Left lung (tissue), 10 donors: ENCODE data around the gene TICAM1. TPM values are rescaled to one million over a fixed set of nuclear protein-coding genes. Genes with fewer than 3 reads are reported as not detected.
A peak's percentile ranks its signal among the peaks of the same experiment; 100 is the strongest.
"Not testable (repeated sequence)": the region's sequence is repeated elsewhere in the genome, so short reads cannot be mapped to it uniquely, and the experiment has no call there.

Source experiments
- ATAC-seq: fragments of 200-7000 bp; cut with Tn5 transposase; one replicate; pipeline ENCODE4 v1.9.1; 2020; ENCODE audit warnings: moderate library complexity
- DNase-seq, 4 donors: peaks; one replicate each; pipeline ENCODE4 v3.0.0-alpha.2; 2013 to 2020
- H3K27ac ChIP-seq, 2 donors: fragments of 200-600 bp; sonication (generic) in 1 of 2; one replicate each; pipeline versions ENCODE4 v1.5.0 to v1.8.0; 2020 to 2021
- H3K27me3 ChIP-seq, 2 donors: fragments of 200-600 bp; sonication (generic) in 1 of 2; one replicate each; pipeline versions ENCODE4 v1.5.0 to v1.8.0; 2020 to 2021
- H3K36me3 ChIP-seq, 2 donors: fragments of 200-600 bp; sonication (generic) in 1 of 2; one replicate each; pipeline versions ENCODE4 v1.5.0 to v1.8.0; 2020 to 2021
- H3K4me1 ChIP-seq, 2 donors: fragments of 200-600 bp; one replicate each; pipeline ENCODE4 v1.8.0; 2021
- H3K4me3 ChIP-seq, 2 donors: fragments of 200-600 bp; sonication (generic) in 1 of 2; one replicate each; pipeline versions ENCODE4 v1.5.0 to v1.8.0; 2020 to 2021; ENCODE audit warnings: mild to moderate bottlenecking in 1 of 2
- H3K9me3 ChIP-seq, 2 donors: fragments of 200-600 bp; sonication (generic) in 1 of 2; one replicate each; pipeline versions ENCODE4 v1.5.0 to v1.8.0; 2020 to 2021
- intact Hi-C, 2 donors: fragments of 100-400 bp; cut with DNase I; formaldehyde crosslinking; loops; one replicate each; pipeline versions ENCODE4 v1.11.2 to v1.14.2; 2022
- polyA plus RNA-seq, 6 donors: library from polyadenylated mRNA; unstranded; fragments of 120-200 nt; gene quantifications; one replicate each; pipeline ENCODE4 v1.2.1, GENCODE V29; 2013; ENCODE audit not compliant: insufficient read length in 6 of 6
- total RNA-seq, 2 donors: library from RNA; stranded (reverse); fragmentation: NEBNext Ultra II Directional; extraction: Animal tissue kit (Norgen Biotek cat#: 25700); gene quantifications; one replicate each; pipeline ENCODE4 v1.2.1, GENCODE V29; 2021
- TF ChIP-seq, protein P1 (sequence below), 2 donors: fragments of 200-600 bp; sonication (generic) in 1 of 2; IDR thresholded peaks; one replicate each; pipeline versions ENCODE4 v1.5.0 to v1.8.0; 2021; ENCODE audit warnings: antibody characterized with exemption in 2 of 2
- donor health status: DM: no; HTN: yes; CAD: no.
- donor health status: DM: no; HTN: no; CAD: no.

The TICAM1 gene
- total and polyA plus RNA-seq, 8 donors = 5.6 to 14.6 (median 7.3) TPM

DNA sequence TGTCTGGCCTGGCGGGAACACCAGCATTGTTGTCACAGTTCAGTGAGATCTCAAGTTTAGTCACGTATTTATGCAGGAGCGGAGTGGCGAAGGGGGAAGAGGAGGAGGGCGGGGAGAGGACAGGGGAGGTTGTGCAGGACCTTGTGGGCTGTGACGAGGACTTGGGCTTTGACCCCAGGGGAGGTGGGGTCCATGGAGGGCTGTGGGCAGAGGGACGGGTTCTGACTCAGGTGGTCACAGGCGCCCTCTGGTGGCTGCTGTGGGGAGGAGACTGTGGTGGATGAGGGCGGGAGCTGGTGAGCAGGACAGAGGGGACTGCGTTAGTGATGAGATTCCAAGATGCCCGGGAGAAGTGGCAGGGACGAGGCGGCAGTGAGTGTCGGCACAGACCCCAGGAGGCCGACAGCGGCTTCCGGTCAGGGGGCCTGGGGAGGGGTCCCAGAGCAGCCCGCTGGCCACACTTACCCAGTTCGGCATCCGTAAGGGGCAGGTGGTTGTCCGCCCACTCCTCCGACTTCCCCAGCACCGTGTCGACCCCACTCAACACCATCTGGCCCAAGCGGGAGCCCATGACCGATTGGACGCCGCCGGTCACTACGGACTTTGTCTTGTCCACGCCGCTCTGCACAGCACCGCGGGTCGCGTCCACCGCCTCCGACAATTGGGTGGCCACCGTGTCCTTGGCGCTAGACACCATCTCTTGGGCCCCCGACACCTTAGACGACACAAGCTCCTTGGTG, 20.2 kb upstream of the TICAM1 start:
- intact Hi-C loops = loop anchor here in 1 of 2 donors (5.0 kb wide), 1 partner anchor 39 kb away; no protein-coding TSS in a partner anchor
- TF ChIP-seq, protein P1, sequence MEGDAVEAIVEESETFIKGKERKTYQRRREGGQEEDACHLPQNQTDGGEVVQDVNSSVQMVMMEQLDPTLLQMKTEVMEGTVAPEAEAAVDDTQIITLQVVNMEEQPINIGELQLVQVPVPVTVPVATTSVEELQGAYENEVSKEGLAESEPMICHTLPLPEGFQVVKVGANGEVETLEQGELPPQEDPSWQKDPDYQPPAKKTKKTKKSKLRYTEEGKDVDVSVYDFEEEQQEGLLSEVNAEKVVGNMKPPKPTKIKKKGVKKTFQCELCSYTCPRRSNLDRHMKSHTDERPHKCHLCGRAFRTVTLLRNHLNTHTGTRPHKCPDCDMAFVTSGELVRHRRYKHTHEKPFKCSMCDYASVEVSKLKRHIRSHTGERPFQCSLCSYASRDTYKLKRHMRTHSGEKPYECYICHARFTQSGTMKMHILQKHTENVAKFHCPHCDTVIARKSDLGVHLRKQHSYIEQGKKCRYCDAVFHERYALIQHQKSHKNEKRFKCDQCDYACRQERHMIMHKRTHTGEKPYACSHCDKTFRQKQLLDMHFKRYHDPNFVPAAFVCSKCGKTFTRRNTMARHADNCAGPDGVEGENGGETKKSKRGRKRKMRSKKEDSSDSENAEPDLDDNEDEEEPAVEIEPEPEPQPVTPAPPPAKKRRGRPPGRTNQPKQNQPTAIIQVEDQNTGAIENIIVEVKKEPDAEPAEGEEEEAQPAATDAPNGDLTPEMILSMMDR (IDR thresholded peaks at IDR 0.05) = peak; percentile 53 to 82
- H3K36me3 ChIP-seq = peaks cover 0 to 100% of the 10 kb centered on the region in 2 donors
- no peaks in the 10 kb centered on the region for H3K9me3 ChIP-seq
- ATAC-seq (peak; percentile 90), DNase-seq (peak; percentile 31 to 90 (median 57))
- H3K27ac ChIP-seq = no peak overlapping the region
- H3K4me1 ChIP-seq = no peaks in the 10 kb centered on the region
- H3K27me3 ChIP-seq = no peaks in the 10 kb centered on the region
- no peak overlapping the region for H3K4me3 ChIP-seq

DNA sequence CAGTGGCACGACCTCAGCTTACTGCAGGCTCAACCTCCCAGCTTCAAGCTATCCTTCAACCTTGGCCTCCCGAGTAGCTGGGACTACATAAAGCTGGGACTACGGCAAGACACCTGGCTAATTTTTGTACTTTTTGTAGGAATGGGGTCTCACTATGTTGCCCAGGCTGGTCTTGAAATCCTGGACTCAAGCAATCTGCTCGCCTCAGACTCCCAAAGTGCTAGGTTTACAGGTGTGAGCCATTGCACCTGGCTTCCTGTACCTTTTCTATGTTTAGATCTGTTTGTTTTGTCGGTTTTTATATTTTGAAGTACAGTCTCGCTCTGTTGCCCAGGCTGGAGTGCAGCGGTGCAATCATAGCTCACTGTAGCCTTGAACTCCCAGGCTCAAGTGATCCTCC, 17.5 kb upstream of the TICAM1 start:
- H3K4me3 ChIP-seq = no peak overlapping the region
- ATAC-seq (no peak), DNase-seq (no peak)
- peaks cover 0 to 100% of the 10 kb centered on the region in 2 donors for H3K36me3 ChIP-seq
- intact Hi-C loops = no loop called here
- H3K27me3 ChIP-seq = no peaks in the 10 kb centered on the region
- no peaks in the 10 kb centered on the region for H3K9me3 ChIP-seq
- TF ChIP-seq, protein P1 (IDR thresholded peaks at IDR 0.05) = no peak
- no peaks in the 10 kb centered on the region for H3K4me1 ChIP-seq
- H3K27ac ChIP-seq = no peak overlapping the region

DNA sequence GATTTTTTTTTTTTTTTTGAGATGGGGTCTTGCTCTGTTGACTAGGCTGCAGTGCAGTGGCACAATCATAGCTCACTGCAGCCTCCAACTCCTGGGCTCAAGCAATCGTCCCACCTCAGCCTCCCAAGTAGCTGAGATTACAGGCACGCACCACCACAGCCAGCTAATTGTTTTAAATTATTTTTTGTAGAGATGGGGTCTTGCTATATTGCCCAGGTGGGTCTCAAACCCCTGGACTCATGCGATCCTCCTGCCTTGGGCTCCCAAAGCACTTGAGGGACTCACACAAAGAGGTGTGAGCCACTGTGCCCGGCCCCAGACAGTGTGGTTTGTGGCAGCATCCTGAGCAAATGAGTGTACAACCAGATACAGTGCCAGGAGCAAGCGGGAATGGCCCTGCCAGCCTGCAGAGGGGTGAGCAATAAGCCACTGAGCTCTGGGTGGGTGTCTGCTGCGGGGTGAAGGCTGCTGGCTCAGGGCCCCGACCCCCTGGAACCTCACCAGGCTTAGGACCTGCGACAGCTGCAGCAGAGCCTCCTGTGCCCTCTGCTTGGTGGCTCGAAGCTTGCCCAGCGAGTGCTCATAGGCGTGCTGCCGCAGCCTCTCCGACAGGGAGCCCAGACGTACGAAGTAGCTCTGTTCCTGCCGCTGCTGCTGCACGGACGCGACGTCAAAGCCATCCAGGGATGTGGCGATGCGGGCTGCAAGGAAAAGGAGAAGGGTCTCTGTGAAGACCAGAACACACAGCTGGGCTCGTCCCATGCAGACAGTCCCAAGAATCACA, 15.9 kb upstream of the TICAM1 start:
- DNase-seq (no peak), ATAC-seq (no peak)
- H3K27me3 ChIP-seq = no peaks in the 10 kb centered on the region
- H3K4me3 ChIP-seq = no peak overlapping the region
- peaks cover 0 to 100% of the 10 kb centered on the region in 2 donors for H3K36me3 ChIP-seq
- H3K4me1 ChIP-seq = no peaks in the 10 kb centered on the region
- intact Hi-C loops = no loop called here
- TF ChIP-seq, protein P1 (IDR thresholded peaks at IDR 0.05) = no peak
- no peaks in the 10 kb centered on the region for H3K9me3 ChIP-seq
- H3K27ac ChIP-seq = no peak overlapping the region

DNA sequence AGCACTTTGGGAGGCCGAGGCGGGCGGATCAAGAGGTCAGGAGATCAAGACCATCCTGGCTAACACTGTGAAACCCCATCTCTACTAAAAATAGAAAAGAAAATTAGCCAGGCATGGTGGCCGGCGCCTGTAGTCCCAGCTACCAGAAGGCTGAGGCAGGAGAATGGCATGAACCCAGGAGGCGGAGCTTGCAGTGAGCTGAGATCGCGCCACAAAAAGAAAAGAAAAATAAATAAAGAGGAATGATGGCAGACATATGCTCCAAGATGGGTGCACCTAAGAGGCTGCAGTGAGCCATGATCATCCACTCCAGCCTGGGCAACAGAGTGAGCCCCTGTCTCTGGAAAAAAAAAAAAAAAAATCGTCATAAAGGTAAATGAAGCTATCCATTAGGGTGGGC, 14.5 kb upstream of the TICAM1 start:
- ATAC-seq, H3K27ac ChIP-seq, H3K4me3 ChIP-seq, intact Hi-C loops, H3K27me3 ChIP-seq, H3K4me1 ChIP-seq, H3K9me3 ChIP-seq, DNase-seq: not testable (repeated sequence)
- H3K36me3 ChIP-seq = peaks cover 0 to 99% of the 10 kb centered on the region in 2 donors

DNA sequence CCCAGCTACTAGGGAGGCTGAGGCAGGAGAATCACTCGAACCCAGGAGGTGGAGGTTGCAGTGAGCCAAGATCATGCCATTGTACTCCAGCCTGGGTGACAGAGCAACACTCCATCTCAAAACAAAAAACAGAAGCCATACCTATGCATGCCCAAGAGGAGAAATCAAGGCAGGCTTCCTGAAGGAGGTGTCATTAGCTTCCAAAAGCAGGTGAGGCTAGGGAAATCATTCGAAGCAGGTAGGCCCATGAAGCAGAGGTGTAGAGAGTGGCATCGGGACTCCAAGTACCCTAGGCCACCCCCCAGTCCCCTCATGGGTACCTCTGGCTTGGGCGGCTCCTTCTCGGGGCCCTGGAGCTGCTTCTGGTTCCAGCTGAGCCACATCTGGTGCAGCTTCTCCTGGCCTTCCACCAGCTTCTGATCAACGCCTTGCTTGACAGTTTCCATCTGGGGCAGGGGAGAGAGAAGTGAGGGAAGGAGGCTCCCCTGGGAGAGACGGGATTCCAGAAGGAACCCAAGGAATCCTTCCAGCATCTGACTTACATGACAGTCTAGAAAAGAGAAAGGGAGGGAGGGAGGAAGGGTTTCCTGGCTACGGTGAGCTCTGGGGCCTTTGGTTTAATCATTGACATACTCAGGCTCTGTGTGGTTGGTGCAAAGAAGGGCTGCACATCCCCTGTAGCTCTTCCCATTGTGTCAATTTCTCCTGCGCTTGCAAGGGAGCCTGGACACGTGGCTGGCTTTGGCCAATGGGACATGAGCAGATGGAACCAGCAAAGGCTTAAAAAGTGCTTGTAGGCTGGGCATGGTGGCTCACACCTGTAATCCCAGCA, 13.1 kb upstream of the TICAM1 start:
- peaks cover 0 to 99% of the 10 kb centered on the region in 2 donors for H3K36me3 ChIP-seq
- intact Hi-C loops = no loop called here
- H3K4me1 ChIP-seq = peaks cover 0 to 11% of the 10 kb centered on the region in 2 donors
- no peak overlapping the region for H3K4me3 ChIP-seq
- no peak overlapping the region for H3K27ac ChIP-seq
- DNase-seq (no peak), ATAC-seq (no peak)
- TF ChIP-seq, protein P1 (IDR thresholded peaks at IDR 0.05) = no peak
- no peaks in the 10 kb centered on the region for H3K9me3 ChIP-seq
- H3K27me3 ChIP-seq = no peaks in the 10 kb centered on the region
